HEK293 (cell line): ENCODE measurements around the gene CORO2B.
A peak's percentile ranks its signal among the peaks of the same experiment; 100 is the strongest.

Experiments used
- BCL11A ChIP-seq: fragments of 450-650 bp; formaldehyde crosslinking; IDR thresholded peaks from 2 replicates; pipeline ENCODE4 v1.5.1; 2016; ENCODE audit warnings: low read depth, missing biosample characterization, missing genetic modification characterization
- GLI2 ChIP-seq: fragments of 450-650 bp; formaldehyde crosslinking; IDR thresholded peaks from 2 replicates; pipeline ENCODE4; 2017; ENCODE audit warnings: missing biosample characterization, missing genetic modification characterization, low read depth, borderline replicate concordance
- HOXC10 ChIP-seq: sonication (generic); formaldehyde crosslinking; IDR thresholded peaks from 2 replicates; pipeline ENCODE4 v1.8.1; 2023; ENCODE audit warnings: mild to moderate bottlenecking, missing genetic modification reagents
- SCRT1 ChIP-seq: fragments of 450-650 bp; formaldehyde crosslinking; IDR thresholded peaks from 2 replicates; pipeline ENCODE4 v1.5.1; 2016; ENCODE audit warnings: missing biosample characterization, missing genetic modification characterization, borderline replicate concordance
- YY1 ChIP-seq: fragments of 450-650 bp; formaldehyde crosslinking; IDR thresholded peaks from 2 replicates; pipeline ENCODE4 v1.5.1; 2018; ENCODE audit warnings: missing biosample characterization, missing genetic modification characterization
- ZBTB1 ChIP-seq: fragments of 450-650 bp; formaldehyde crosslinking; IDR thresholded peaks from 2 replicates; pipeline ENCODE4 v1.5.1; 2016; ENCODE audit warnings: missing biosample characterization, missing genetic modification characterization
- ZBTB17 ChIP-seq: fragments of 450-650 bp; formaldehyde crosslinking; IDR thresholded peaks from 2 replicates; pipeline ENCODE4 v1.5.1; 2016; ENCODE audit warnings: missing biosample characterization, missing genetic modification characterization
- ZBTB48 ChIP-seq: fragments of 450-650 bp; formaldehyde crosslinking; IDR thresholded peaks from 2 replicates; pipeline ENCODE4 v1.5.1; 2016; ENCODE audit warnings: missing biosample characterization, missing genetic modification characterization
- ZBTB8A ChIP-seq: fragments of 450-650 bp; formaldehyde crosslinking; IDR thresholded peaks from 2 replicates; pipeline ENCODE4 v1.5.1; 2016; ENCODE audit warnings: missing biosample characterization, missing genetic modification characterization
- ZFHX2 ChIP-seq: fragments of 450-650 bp; formaldehyde crosslinking; conservative IDR thresholded peaks from 2 replicates; pipeline ENCODE4 v1.5.1; 2016; ENCODE audit warnings: missing biosample characterization, missing genetic modification characterization
- ZNF155 ChIP-seq: fragments of 450-650 bp; formaldehyde crosslinking; IDR thresholded peaks from 2 replicates; pipeline ENCODE4 v1.5.1; 2016; ENCODE audit warnings: missing biosample characterization, missing genetic modification characterization
- ZNF16 ChIP-seq: fragments of 450-650 bp; formaldehyde crosslinking; IDR thresholded peaks from 2 replicates; pipeline ENCODE4 v1.5.1; 2016; ENCODE audit warnings: low read depth, missing biosample characterization, missing genetic modification characterization
- ZNF23 ChIP-seq: fragments of 450-650 bp; formaldehyde crosslinking; IDR thresholded peaks from 2 replicates; pipeline ENCODE4 v1.5.1; 2016; ENCODE audit warnings: missing biosample characterization, missing genetic modification characterization, borderline replicate concordance
- ZNF248 ChIP-seq: fragments of 450-650 bp; formaldehyde crosslinking; IDR thresholded peaks from 2 replicates; pipeline ENCODE4 v1.5.1; 2017; ENCODE audit warnings: missing biosample characterization, missing genetic modification characterization
- ZNF280D ChIP-seq: fragments of 450-650 bp; formaldehyde crosslinking; IDR thresholded peaks from 2 replicates; pipeline ENCODE4 v1.5.1; 2016; ENCODE audit warnings: missing biosample characterization, missing genetic modification characterization
- ZNF366 ChIP-seq: fragments of 450-650 bp; formaldehyde crosslinking; conservative IDR thresholded peaks from 2 replicates; pipeline ENCODE4 v1.5.1; 2016; ENCODE audit warnings: missing biosample characterization, missing genetic modification characterization
- ZNF391 ChIP-seq: fragments of 450-650 bp; formaldehyde crosslinking; IDR thresholded peaks from 2 replicates; pipeline ENCODE4 v1.5.1; 2016; ENCODE audit warnings: low read depth, missing biosample characterization, missing genetic modification characterization, borderline replicate concordance
- ZNF394 ChIP-seq: fragments of 450-650 bp; formaldehyde crosslinking; IDR thresholded peaks from 2 replicates; pipeline ENCODE4 v1.5.1; 2016; ENCODE audit warnings: missing biosample characterization, missing genetic modification characterization, mild to moderate bottlenecking, moderate library complexity, borderline replicate concordance
- ZNF510 ChIP-seq: fragments of 450-650 bp; formaldehyde crosslinking; IDR thresholded peaks from 2 replicates; pipeline ENCODE4 v1.5.1; 2018; ENCODE audit warnings: mild to moderate bottlenecking, missing genetic modification characterization, missing biosample characterization; ENCODE audit not compliant: insufficient replicate concordance
- ZNF521 ChIP-seq: fragments of 450-650 bp; formaldehyde crosslinking; IDR thresholded peaks from 2 replicates; pipeline ENCODE4 v1.5.1; 2017; ENCODE audit warnings: missing biosample characterization, mild to moderate bottlenecking, missing genetic modification characterization
- ZNF571 ChIP-seq: fragments of 450-650 bp; formaldehyde crosslinking; IDR thresholded peaks from 2 replicates; pipeline ENCODE4 v1.5.0; 2017; ENCODE audit warnings: missing biosample characterization, missing genetic modification characterization
- ZNF621 ChIP-seq: fragments of 450-650 bp; formaldehyde crosslinking; IDR thresholded peaks from 2 replicates; pipeline ENCODE4 v1.5.1; 2017; ENCODE audit warnings: missing biosample characterization, missing genetic modification characterization
- ZNF654 ChIP-seq: fragments of 450-650 bp; formaldehyde crosslinking; IDR thresholded peaks from 2 replicates; pipeline ENCODE4 v1.5.1; 2016; ENCODE audit warnings: low read depth, missing biosample characterization, missing genetic modification characterization
- ZNF664 ChIP-seq: fragments of 450-650 bp; formaldehyde crosslinking; IDR thresholded peaks from 2 replicates; pipeline ENCODE4 v1.5.1; 2016; ENCODE audit warnings: missing biosample characterization, missing genetic modification characterization
- ZNF701 ChIP-seq: fragments of 450-650 bp; formaldehyde crosslinking; IDR thresholded peaks from 2 replicates; pipeline ENCODE4 v1.5.1; 2016; ENCODE audit warnings: missing biosample characterization, missing genetic modification characterization
- TF ChIP-seq, protein P1 (sequence below): fragments of 450-650 bp; formaldehyde crosslinking; IDR thresholded peaks from 2 replicates; pipeline ENCODE4; 2016; ENCODE audit warnings: missing biosample characterization, missing genetic modification characterization
- TF ChIP-seq, protein P2 (sequence below): fragments of 450-650 bp; formaldehyde crosslinking; IDR thresholded peaks from 2 replicates; pipeline ENCODE4 v1.5.1; 2017; ENCODE audit warnings: missing biosample characterization, missing genetic modification characterization

Gene CORO2B

DNA sequence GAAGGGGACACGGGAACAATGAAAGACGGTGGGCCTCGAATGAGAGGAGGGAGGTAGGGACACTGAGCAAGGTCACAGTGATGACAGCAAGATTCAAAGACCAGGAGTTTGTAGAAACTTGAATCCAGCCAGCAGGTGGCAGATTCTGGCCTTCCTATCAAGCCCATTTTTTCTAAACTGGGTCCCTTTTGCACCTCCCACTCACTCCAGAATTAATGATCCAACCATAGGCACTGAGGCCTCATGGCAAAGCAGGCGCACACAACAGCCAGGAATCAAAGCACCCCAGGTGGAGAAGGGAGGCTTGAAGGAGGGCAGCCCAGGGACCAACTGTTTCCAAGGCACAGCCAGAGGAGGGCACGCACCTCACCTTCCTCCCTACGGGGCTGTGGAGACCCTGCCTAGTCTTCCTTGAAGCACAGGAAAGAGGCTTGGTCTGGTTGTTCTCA, 151.7 kb downstream of the CORO2B start (continued):
- TF ChIP-seq ZNF155 (tag by site-specific recombination) (no peak), GLI2 (tag by site-specific recombination) (no peak), ZNF16 (tag by site-specific recombination) (no peak), ZNF510 (tag by site-specific recombination) (no peak), ZBTB17 (tag by site-specific recombination) (peak; percentile 52; the same call in 1 of the 2 replicates), ZNF394 (tag by site-specific recombination) (no peak), ZBTB48 (tag by site-specific recombination) (peak; percentile 13; the same call in 1 of the 2 replicates), HOXC10 (CRISPR knock-in tag) (no peak), ZBTB1 (tag by site-specific recombination) (no peak), ZNF23 (tag by site-specific recombination) (no peak), YY1 (tag by site-specific recombination) (no peak), ZNF571 (tag by site-specific recombination) (no peak), ZNF521 (no peak), ZBTB8A (tag by site-specific recombination) (peak; percentile 29; the same call in 1 of the 2 replicates), ZNF654 (peak; percentile 85), BCL11A (no peak), ZNF391 (tag by site-specific recombination) (no peak), ZNF621 (no peak), ZNF248 (tag by site-specific recombination) (no peak), ZNF701 (tag by site-specific recombination) (no peak), ZNF366 (tag by site-specific recombination) (no peak), ZNF664 (tag by site-specific recombination) (no peak), ZNF280D (tag by site-specific recombination) (no peak), ZFHX2 (peak; percentile 67), SCRT1 (tag by site-specific recombination) (no peak)
- TF ChIP-seq, protein P1, sequence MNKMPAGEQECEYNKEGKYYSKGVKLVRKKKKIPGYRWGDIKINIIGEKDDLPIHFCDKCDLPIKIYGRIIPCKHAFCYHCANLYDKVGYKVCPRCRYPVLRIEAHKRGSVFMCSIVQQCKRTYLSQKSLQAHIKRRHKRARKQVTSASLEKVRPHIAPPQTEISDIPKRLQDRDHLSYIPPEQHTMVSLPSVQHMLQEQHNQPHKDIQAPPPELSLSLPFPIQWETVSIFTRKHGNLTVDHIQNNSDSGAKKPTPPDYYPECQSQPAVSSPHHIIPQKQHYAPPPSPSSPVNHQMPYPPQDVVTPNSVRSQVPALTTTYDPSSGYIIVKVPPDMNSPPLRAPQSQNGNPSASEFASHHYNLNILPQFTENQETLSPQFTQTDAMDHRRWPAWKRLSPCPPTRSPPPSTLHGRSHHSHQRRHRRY (tag by site-specific recombination), result no peak
- TF ChIP-seq, protein P2, sequence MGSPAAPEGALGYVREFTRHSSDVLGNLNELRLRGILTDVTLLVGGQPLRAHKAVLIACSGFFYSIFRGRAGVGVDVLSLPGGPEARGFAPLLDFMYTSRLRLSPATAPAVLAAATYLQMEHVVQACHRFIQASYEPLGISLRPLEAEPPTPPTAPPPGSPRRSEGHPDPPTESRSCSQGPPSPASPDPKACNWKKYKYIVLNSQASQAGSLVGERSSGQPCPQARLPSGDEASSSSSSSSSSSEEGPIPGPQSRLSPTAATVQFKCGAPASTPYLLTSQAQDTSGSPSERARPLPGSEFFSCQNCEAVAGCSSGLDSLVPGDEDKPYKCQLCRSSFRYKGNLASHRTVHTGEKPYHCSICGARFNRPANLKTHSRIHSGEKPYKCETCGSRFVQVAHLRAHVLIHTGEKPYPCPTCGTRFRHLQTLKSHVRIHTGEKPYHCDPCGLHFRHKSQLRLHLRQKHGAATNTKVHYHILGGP (tag by site-specific recombination), result no peak
